GM18505 (cell line): Measurements from ENCODE around the gene MISFA.
"Not testable (repeated sequence)": the region's sequence is repeated elsewhere in the genome, so short reads cannot be mapped to it uniquely, and the experiment has no call there.

Experiments
- ATAC-seq: cut with Tn5 transposase; IDR thresholded peaks from one replicate; pipeline ENCODE4 v1.9.1; 2021; ENCODE audit not compliant: unreplicated experiment
- POLR2A ChIP-seq: IDR thresholded peaks from 4 replicates; pipeline ENCODE4 v1.6.1; 2011; ENCODE audit warnings: borderline replicate concordance; ENCODE audit not compliant: insufficient read depth, insufficient read length; ENCODE audit errors: extremely low read depth

The MISFA gene

GRCh38 chr11:18599739-18600230 lies at the start of gene MISFA:
MISFA (plus strand) TSS chr11:18599789; CDS start chr11:18599929, 140 bp downstream.
- no peak for ATAC-seq

GRCh38 chr11:18563090-18563730 lies 36.4 kb upstream of the MISFA start:
- no peak for TF ChIP-seq POLR2A
- ATAC-seq: no peak

More at GRCh38 chr11:18599739-18600230, at the start of gene MISFA:
- no peak for TF ChIP-seq POLR2A

- no peak for ATAC-seq
- TF ChIP-seq POLR2A: no peak
Measured at GRCh38 chr11:18564149-18564548, 35.4 kb upstream of the MISFA start.

- no peak for TF ChIP-seq POLR2A
- no peak for ATAC-seq
Measured at GRCh38 chr11:18566406-18566805, 33.2 kb upstream of the MISFA start.

- no peak for ATAC-seq
- TF ChIP-seq POLR2A: no peak
Measured at GRCh38 chr11:18567081-18567480, 32.5 kb upstream of the MISFA start.

GRCh38 chr11:18575361-18575760 lies 24.2 kb upstream of the MISFA start:
- no peak for TF ChIP-seq POLR2A
- ATAC-seq: no peak

GRCh38 chr11:18578975-18579598 lies 20.5 kb upstream of the MISFA start:
- no peak for TF ChIP-seq POLR2A
- ATAC-seq: no peak

- ATAC-seq: no peak
- no peak for TF ChIP-seq POLR2A
Measured at GRCh38 chr11:18580113-18580766, 19.3 kb upstream of the MISFA start.

- no peak for ATAC-seq
Measured at GRCh38 chr11:18581825-18582224, 17.8 kb upstream of the MISFA start.

GRCh38 chr11:18588297-18589252 lies 11.0 kb upstream of the MISFA start, which contains the start of gene UEVLD:
UEVLD (minus strand) TSS chr11:18588734; CDS start chr11:18588654, 80 bp downstream.
- TF ChIP-seq POLR2A: peak; percentile 87
- peak; percentile 63 for ATAC-seq

More at GRCh38 chr11:18581825-18582224, 17.8 kb upstream of the MISFA start:
- no peak for TF ChIP-seq POLR2A

GRCh38 chr11:18590571-18590970 lies 9.0 kb upstream of the MISFA start:
- ATAC-seq: no peak
- TF ChIP-seq POLR2A: no peak

- ATAC-seq: not testable (repeated sequence)
Measured at GRCh38 chr11:18594088-18594487, 5.5 kb upstream of the MISFA start.
